Hepatocyte (in vitro differentiated cells): ENCODE results near the gene STX18. TPM values are rescaled to one million over a fixed set of nuclear protein-coding genes. Genes with fewer than 3 reads are reported as not detected.
A peak's percentile ranks its signal among the peaks of the same experiment; 100 is the strongest.
"Not testable (repeated sequence)": the region's sequence is repeated elsewhere in the genome, so short reads cannot be mapped to it uniquely, and the experiment has no call there.

ENCODE experiments used
- DNase-seq: peaks from one replicate; pipeline ENCODE4 v3.0.0-alpha.2; 2016; ENCODE audit warnings: low spot score
- H2AFZ ChIP-seq: fragments of 200-600 bp; sonication (generic); 2 replicates; pipeline ENCODE4 v1.6.0; 2016; ENCODE audit warnings: antibody characterized with exemption, mild to moderate bottlenecking
- H3K27ac ChIP-seq: fragments of 200-600 bp; sonication (generic); 2 replicates; pipeline ENCODE4 v1.5.1; 2016; ENCODE audit warnings: mild to moderate bottlenecking
- H3K27me3 ChIP-seq: fragments of 200-600 bp; sonication (generic); 2 replicates; pipeline ENCODE4 v1.6.1; 2016
- H3K36me3 ChIP-seq: fragments of 200-600 bp; sonication (generic); replicated peaks from 2 replicates; pipeline ENCODE4 v1.5.1; 2016; ENCODE audit warnings: low read depth; ENCODE audit not compliant: insufficient read depth
- H3K4me1 ChIP-seq: fragments of 200-600 bp; sonication (generic); 2 replicates; pipeline ENCODE4 v1.5.1; 2016; ENCODE audit warnings: mild to moderate bottlenecking, moderate library complexity; ENCODE audit not compliant: insufficient read depth
- H3K4me2 ChIP-seq: fragments of 200-600 bp; sonication (generic); 2 replicates; pipeline ENCODE4 v1.6.0; 2016
- H3K4me3 ChIP-seq: fragments of 200-600 bp; sonication (generic); 2 replicates; pipeline ENCODE4 v1.5.1; 2016; ENCODE audit warnings: mild to moderate bottlenecking
- H3K79me2 ChIP-seq: fragments of 200-600 bp; sonication (generic); 2 replicates; pipeline ENCODE4 v1.6.0; 2017; ENCODE audit warnings: mild to moderate bottlenecking
- H3K9me2 ChIP-seq: fragments of 200-600 bp; sonication (generic); replicated peaks from 2 replicates; pipeline ENCODE4 v1.6.0; 2017; ENCODE audit warnings: mild to moderate bottlenecking; ENCODE audit not compliant: insufficient read depth
- H3K9me3 ChIP-seq: fragments of 200-600 bp; sonication (generic); 2 replicates; pipeline ENCODE4 v1.5.1; 2016; ENCODE audit warnings: low read depth, mild to moderate bottlenecking
- H4K20me1 ChIP-seq: fragments of 200-600 bp; sonication (generic); 2 replicates; pipeline ENCODE4 v1.6.0; 2016; ENCODE audit warnings: mild to moderate bottlenecking; ENCODE audit not compliant: insufficient read depth, poor library complexity, severe bottlenecking
- EZH2 ChIP-seq: fragments of 200-600 bp; sonication (generic); IDR thresholded peaks from 2 replicates; pipeline ENCODE4 v1.6.1; 2016; ENCODE audit warnings: antibody characterized with exemption, mild to moderate bottlenecking, borderline replicate concordance
- EZH2phosphoT487 ChIP-seq: fragments of 200-600 bp; sonication (generic); IDR thresholded peaks from one replicate; pipeline ENCODE4 v1.6.1; 2018; ENCODE audit warnings: antibody characterized with exemption, mild to moderate bottlenecking, low read depth, moderate library complexity; ENCODE audit not compliant: unreplicated experiment, severe bottlenecking
- WGBS: methylation state at CpG from one replicate; pipeline ENCODE4 v1.1.6; 2016; ENCODE audit warnings: low lambda C conversion rate; ENCODE audit errors: missing lambda C conversion rate; 5-methylcytosine and 5-hydroxymethylcytosine counted together
- polyA plus RNA-seq: library from polyadenylated mRNA; unstranded; fragments of >200 nt; fragmentation: Nextera tagmentation; extraction: Ambion mirVana; gene quantifications from 2 replicates; pipeline ENCODE4 v1.2.1, GENCODE V29; 2016
- total RNA-seq: library from RNA; depleted of rRNA; stranded (reverse); fragments of >200 nt; gene quantifications from 2 replicates; pipeline ENCODE4 v1.2.3, GENCODE V29; 2014
- TF ChIP-seq, protein P1 (sequence below): fragments of 200-600 bp; sonication (generic); IDR thresholded peaks from 2 replicates; pipeline ENCODE4 v1.5.1; 2016; ENCODE audit warnings: antibody characterized with exemption, mild to moderate bottlenecking; ENCODE audit not compliant: poor library complexity

STX18 gene
- total and polyA plus RNA-seq, 2 experiments from 2014 or later, result 32.1 to 54.3 TPM

- peak overlapping the region; percentile 67 for H3K4me3 ChIP-seq
- H3K4me1 ChIP-seq, result peaks cover 4% of the 10 kb centered on the region
- WGBS, result 5% methylated on average over 8 of the region's 8 CpGs
- peak; percentile 87 for DNase-seq
- no peaks in the 10 kb centered on the region for H3K79me2 ChIP-seq
- H2AFZ ChIP-seq, result peak overlapping the region; percentile 93
- no peaks in the 10 kb centered on the region for H3K36me3 ChIP-seq
- peak overlapping the region; percentile 86 for H3K4me2 ChIP-seq
- no peaks in the 10 kb centered on the region for H4K20me1 ChIP-seq
- H3K27ac ChIP-seq, result peak overlapping the region; percentile 83
- no peaks in the 10 kb centered on the region for H3K9me2 ChIP-seq
- no peaks in the 10 kb centered on the region for H3K27me3 ChIP-seq
- H3K9me3 ChIP-seq, result no peaks in the 10 kb centered on the region
- TF ChIP-seq EZH2phosphoT487 (no peak), EZH2 (no peak)
- TF ChIP-seq, protein P1, sequence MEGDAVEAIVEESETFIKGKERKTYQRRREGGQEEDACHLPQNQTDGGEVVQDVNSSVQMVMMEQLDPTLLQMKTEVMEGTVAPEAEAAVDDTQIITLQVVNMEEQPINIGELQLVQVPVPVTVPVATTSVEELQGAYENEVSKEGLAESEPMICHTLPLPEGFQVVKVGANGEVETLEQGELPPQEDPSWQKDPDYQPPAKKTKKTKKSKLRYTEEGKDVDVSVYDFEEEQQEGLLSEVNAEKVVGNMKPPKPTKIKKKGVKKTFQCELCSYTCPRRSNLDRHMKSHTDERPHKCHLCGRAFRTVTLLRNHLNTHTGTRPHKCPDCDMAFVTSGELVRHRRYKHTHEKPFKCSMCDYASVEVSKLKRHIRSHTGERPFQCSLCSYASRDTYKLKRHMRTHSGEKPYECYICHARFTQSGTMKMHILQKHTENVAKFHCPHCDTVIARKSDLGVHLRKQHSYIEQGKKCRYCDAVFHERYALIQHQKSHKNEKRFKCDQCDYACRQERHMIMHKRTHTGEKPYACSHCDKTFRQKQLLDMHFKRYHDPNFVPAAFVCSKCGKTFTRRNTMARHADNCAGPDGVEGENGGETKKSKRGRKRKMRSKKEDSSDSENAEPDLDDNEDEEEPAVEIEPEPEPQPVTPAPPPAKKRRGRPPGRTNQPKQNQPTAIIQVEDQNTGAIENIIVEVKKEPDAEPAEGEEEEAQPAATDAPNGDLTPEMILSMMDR, result no peak
Observed at GRCh38 chr4:4574792-4575191, 32.9 kb upstream of the STX18 start.

DNA sequence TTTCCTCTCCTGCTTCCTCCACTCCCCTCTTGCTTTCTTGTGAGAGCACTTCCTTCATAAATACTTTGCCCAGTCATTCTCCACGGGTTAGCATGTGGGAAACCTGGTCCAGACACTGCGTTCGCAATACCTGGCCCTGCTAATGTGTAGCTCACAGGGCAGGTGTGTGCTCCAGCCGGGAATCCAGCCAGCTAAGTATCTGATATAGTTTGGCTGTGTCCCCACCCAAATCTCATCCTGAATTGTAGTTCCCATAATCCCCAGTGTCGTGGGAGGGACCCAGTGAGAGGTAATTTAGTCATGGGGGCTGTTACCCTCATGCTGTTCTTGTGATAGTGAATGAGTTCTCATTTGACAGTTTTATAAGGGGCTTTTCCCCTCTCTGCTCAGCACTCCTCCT, 32.2 kb upstream of the STX18 start:
- H3K27ac ChIP-seq, result peak overlapping the region; percentile 83
- H3K27me3 ChIP-seq, result no peaks in the 10 kb centered on the region
- H3K4me3 ChIP-seq, result no peak overlapping the region
- H3K36me3 ChIP-seq, result no peaks in the 10 kb centered on the region
- no peaks in the 10 kb centered on the region for H3K9me3 ChIP-seq
- no peaks in the 10 kb centered on the region for H3K79me2 ChIP-seq
- no peak overlapping the region for H3K4me2 ChIP-seq
- 86% methylated on average over 5 of the region's 5 CpGs for WGBS
- H3K4me1 ChIP-seq, result peaks cover 4% of the 10 kb centered on the region
- H3K9me2 ChIP-seq, result no peaks in the 10 kb centered on the region
- H4K20me1 ChIP-seq, result no peaks in the 10 kb centered on the region
- DNase-seq, result no peak
- TF ChIP-seq, protein P1, result no peak
- TF ChIP-seq EZH2, result no peak
- no peak for TF ChIP-seq EZH2phosphoT487
- H2AFZ ChIP-seq, result peak overlapping the region; percentile 93

DNA sequence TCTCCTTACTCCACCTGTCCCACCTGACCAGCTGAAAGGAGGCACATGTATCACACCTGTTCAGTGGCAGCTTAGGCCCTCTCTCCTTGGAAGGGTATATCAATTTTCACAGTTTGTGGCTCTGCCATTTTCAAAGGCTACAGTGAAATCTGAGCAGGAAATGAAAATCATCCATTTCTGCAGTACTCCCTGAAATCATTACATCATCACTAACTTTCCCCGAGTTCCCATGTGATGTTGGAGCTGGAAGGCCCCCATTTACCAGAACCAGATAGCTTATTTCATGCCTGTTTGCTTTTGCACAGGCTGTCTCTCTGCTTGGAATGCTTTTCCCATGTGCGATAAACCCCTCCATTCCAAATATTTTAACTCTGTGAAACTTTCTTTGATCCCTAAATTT, 31.0 kb upstream of the STX18 start:
- TF ChIP-seq EZH2phosphoT487 (no peak), EZH2 (no peak)
- TF ChIP-seq, protein P1, result no peak
- Histone ChIP-seq H3K36me3 (no peaks in the 10 kb centered on the region), H3K4me1 (peaks cover 4% of the 10 kb centered on the region), H3K4me2 (no peak overlapping the region), H3K79me2 (no peaks in the 10 kb centered on the region), H4K20me1 (no peaks in the 10 kb centered on the region), H3K4me3 (no peak overlapping the region), H3K9me3 (no peaks in the 10 kb centered on the region), H3K9me2 (no peaks in the 10 kb centered on the region), H3K27ac (no peak overlapping the region), H2AFZ (no peak overlapping the region), H3K27me3 (no peaks in the 10 kb centered on the region)
- DNase-seq, result no peak
- WGBS, result 70% methylated on average over 2 of the region's 2 CpGs

GRCh38 chr4:4569861-4570260, 28.0 kb upstream of the STX18 start:
- 97% methylated on average over 4 of the region's 4 CpGs for WGBS
- H2AFZ ChIP-seq, H3K9me2 ChIP-seq: not testable (repeated sequence)

More at GRCh38 chr4:4569861-4570260, 28.0 kb upstream of the STX18 start:
- H4K20me1 ChIP-seq, H3K9me3 ChIP-seq, H3K4me3 ChIP-seq, H3K27ac ChIP-seq, H3K27me3 ChIP-seq, H3K36me3 ChIP-seq, H3K4me1 ChIP-seq, DNase-seq, H3K79me2 ChIP-seq, H3K4me2 ChIP-seq: not testable (repeated sequence)
